Hematopoietic multipotent progenitor cell treated with erythropoietin and hydrocortisone succinate and interleukin-3 and kit ligand, for 4 days (in vitro differentiated cells): Measurements from ENCODE around the gene SHE.

Experiments used
- DNase-seq: peaks from one replicate; pipeline ENCODE4 v3.0.0-alpha.2; 2015

The SHE gene

GRCh38 chr1:154443274-154444013 lies 58.8 kb downstream of the SHE start:
- DNase-seq, result no peak

GRCh38 chr1:154442006-154442740 lies 60.0 kb downstream of the SHE start:
- no peak for DNase-seq

GRCh38 chr1:154441241-154441888 lies 60.8 kb downstream of the SHE start:
- DNase-seq, result no peak

GRCh38 chr1:154440036-154440804 lies 62.0 kb downstream of the SHE start:
- DNase-seq, result no peak

- DNase-seq, result no peak
These were observed 65.8 kb downstream of the SHE start for GRCh38 chr1:154436433-154436832.

- no peak for DNase-seq
These were observed 66.5 kb downstream of the SHE start for GRCh38 chr1:154435599-154436200.

GRCh38 chr1:154434346-154435085 lies 67.7 kb downstream of the SHE start:
- DNase-seq, result peak; percentile 79

GRCh38 chr1:154433161-154433764 lies 68.9 kb downstream of the SHE start:
- no peak for DNase-seq

GRCh38 chr1:154431586-154432373 lies 70.4 kb downstream of the SHE start:
- DNase-seq, result no peak

GRCh38 chr1:154430903-154431302 lies 71.3 kb downstream of the SHE start:
- DNase-seq, result peak; percentile 60

- DNase-seq, result no peak
These were observed 72.2 kb downstream of the SHE start for GRCh38 chr1:154429841-154430611.
